Measurements from ENCODE around the gene WWP2.

WWP2 gene

DNA sequence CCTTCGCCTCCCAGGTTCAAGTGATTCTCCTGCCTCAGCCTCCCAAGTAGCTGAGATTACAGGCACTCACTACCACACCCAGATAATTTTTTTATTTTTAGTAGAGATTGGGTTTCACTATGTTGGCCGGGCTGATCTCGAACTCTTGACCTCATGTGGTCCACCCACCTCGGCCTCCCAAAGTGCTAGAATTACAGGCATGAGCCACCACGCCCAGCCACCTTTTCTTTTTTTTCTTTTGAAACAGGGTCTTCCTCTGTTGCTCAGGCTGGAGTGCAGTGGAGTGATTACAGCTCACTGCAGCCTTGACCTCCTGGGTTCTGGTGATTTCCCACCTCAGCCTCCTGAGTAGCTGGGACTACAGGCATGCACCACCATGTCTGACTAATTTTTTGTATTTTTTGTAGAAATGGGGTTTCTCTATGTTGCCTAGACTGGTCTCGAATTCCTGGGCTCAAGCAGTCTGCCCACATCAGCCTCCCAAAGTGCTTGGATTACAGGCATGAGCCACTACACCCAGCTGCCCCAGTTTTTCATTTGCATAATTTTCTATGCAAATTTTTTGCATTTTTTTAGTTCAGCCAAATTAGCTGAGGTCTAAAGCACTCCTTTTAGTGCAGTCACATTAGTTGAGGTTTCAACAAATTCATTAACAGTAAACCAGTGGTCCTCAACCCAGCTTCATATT is 11.3 kb downstream of the WWP2 start:
- Histone ChIP-seq H3K9me2 (replicated peaks; ENCODE audit: low read depth, low read length) (no peaks in the 10 kb centered on the region), H3K4me1 (ENCODE audit: insufficient read depth, low read length, poor library complexity, severe bottlenecking) (no peaks in the 10 kb centered on the region), H3K36me3 (ENCODE audit: insufficient read depth, low read length) (no peaks in the 10 kb centered on the region), H3K9ac (ENCODE audit: low read depth, low read length, poor library complexity, severe bottlenecking) (no peak overlapping the region), H3K9me3 (ENCODE audit: insufficient read depth, low read depth, low read length) (peaks cover 6% of the 10 kb centered on the region; the same call in 1 of the 2 replicates), H3F3A (ENCODE audit: low read depth) (no peaks in the 10 kb centered on the region), H2AFZ (ENCODE audit: low read length) (no peak overlapping the region), H4K20me1 (ENCODE audit: insufficient read depth, low read length, poor library complexity, severe bottlenecking) (no peaks in the 10 kb centered on the region), H3K4me2 (ENCODE audit: low read depth, low read length, poor library complexity, severe bottlenecking) (no peak overlapping the region), H3K4me3 (ENCODE audit: low read length, poor library complexity, severe bottlenecking) (no peak overlapping the region), H3K27me3 (ENCODE audit: insufficient read depth, low read length, poor library complexity, severe bottlenecking) (no peaks in the 10 kb centered on the region), H3K79me2 (ENCODE audit: insufficient read depth, low read length) (peaks cover 32% of the 10 kb centered on the region; the same call in 1 of the 2 replicates)
- TF ChIP-seq EZH2phosphoT487 (IDR thresholded peaks at IDR 0.05; ENCODE audit: borderline replicate concordance), result no peak
- TF ChIP-seq, protein P1, sequence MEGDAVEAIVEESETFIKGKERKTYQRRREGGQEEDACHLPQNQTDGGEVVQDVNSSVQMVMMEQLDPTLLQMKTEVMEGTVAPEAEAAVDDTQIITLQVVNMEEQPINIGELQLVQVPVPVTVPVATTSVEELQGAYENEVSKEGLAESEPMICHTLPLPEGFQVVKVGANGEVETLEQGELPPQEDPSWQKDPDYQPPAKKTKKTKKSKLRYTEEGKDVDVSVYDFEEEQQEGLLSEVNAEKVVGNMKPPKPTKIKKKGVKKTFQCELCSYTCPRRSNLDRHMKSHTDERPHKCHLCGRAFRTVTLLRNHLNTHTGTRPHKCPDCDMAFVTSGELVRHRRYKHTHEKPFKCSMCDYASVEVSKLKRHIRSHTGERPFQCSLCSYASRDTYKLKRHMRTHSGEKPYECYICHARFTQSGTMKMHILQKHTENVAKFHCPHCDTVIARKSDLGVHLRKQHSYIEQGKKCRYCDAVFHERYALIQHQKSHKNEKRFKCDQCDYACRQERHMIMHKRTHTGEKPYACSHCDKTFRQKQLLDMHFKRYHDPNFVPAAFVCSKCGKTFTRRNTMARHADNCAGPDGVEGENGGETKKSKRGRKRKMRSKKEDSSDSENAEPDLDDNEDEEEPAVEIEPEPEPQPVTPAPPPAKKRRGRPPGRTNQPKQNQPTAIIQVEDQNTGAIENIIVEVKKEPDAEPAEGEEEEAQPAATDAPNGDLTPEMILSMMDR (conservative IDR thresholded peaks at IDR 0.05; ENCODE audit: low read length), result no peak

DNA sequence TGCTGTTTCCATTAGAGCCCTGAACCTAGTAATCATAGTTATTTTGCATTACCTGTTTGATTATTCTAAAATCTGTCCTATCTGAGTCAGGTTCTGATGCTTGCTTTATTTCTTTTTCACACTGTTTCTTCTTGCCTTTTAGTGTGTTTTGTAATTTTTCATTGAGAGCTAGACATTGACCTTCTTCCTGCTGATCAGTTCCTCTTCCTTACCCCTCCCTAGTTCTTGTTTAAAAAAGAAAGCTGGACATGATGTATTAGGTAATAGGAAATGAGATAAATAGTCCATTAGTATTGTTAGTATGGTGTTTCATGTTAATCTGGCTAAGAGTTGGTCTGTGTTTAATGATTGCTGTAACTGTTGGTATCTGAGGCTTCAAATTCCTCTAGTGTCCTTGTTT is 13.4 kb downstream of the WWP2 start:
- no peak for TF ChIP-seq EZH2phosphoT487 (IDR thresholded peaks at IDR 0.05; ENCODE audit: borderline replicate concordance)
- TF ChIP-seq, protein P1 (conservative IDR thresholded peaks at IDR 0.05; ENCODE audit: low read length), result no peak
- no peaks in the 10 kb centered on the region for H3K36me3 ChIP-seq (ENCODE audit: insufficient read depth, low read length)
- H3F3A ChIP-seq (ENCODE audit: low read depth), result no peaks in the 10 kb centered on the region
- H4K20me1 ChIP-seq (ENCODE audit: insufficient read depth, low read length, poor library complexity, severe bottlenecking), result no peaks in the 10 kb centered on the region
- H3K27me3 ChIP-seq (ENCODE audit: insufficient read depth, low read length, poor library complexity, severe bottlenecking), result no peaks in the 10 kb centered on the region
- H3K9me3 ChIP-seq (ENCODE audit: insufficient read depth, low read depth, low read length), result peaks cover 6% of the 10 kb centered on the region; the same call in 1 of the 2 replicates
- peaks cover 21% of the 10 kb centered on the region; the same call in 1 of the 2 replicates for H3K79me2 ChIP-seq (ENCODE audit: insufficient read depth, low read length)
- no peaks in the 10 kb centered on the region for H3K9me2 ChIP-seq (replicated peaks; ENCODE audit: low read depth, low read length)
- no peaks in the 10 kb centered on the region for H3K4me1 ChIP-seq (ENCODE audit: insufficient read depth, low read length, poor library complexity, severe bottlenecking)
- H3K4me3 ChIP-seq (ENCODE audit: low read length, poor library complexity, severe bottlenecking), result no peak overlapping the region
- no peak overlapping the region for H2AFZ ChIP-seq (ENCODE audit: low read length)
- no peak overlapping the region for H3K4me2 ChIP-seq (ENCODE audit: low read depth, low read length, poor library complexity, severe bottlenecking)
- no peak overlapping the region for H3K9ac ChIP-seq (ENCODE audit: low read depth, low read length, poor library complexity, severe bottlenecking)

DNA sequence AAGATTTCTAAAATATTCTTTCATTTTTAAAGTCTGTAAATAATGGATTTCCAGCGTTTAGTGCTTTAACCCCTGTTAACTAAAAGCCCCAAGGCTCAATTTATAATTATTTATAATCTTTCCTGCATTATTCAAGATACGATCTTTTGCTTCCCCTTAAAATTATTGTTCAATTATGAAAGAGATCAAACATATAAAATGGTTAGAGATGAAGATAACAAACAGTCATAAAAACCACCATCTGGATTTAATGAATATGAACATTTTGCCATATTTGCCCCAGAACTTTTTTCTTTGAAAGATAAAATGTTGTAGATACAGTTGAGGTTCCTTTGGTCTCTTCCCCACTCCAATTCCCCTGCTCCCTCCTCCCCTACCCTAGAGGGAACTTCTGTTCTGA is 17.6 kb downstream of the WWP2 start:
- H3F3A ChIP-seq (ENCODE audit: low read depth), result no peaks in the 10 kb centered on the region
- no peak overlapping the region for H3K4me3 ChIP-seq (ENCODE audit: low read length, poor library complexity, severe bottlenecking)
- no peaks in the 10 kb centered on the region for H3K36me3 ChIP-seq (ENCODE audit: insufficient read depth, low read length)
- H3K9me3 ChIP-seq (ENCODE audit: insufficient read depth, low read depth, low read length), result peaks cover 6% of the 10 kb centered on the region; the same call in 1 of the 2 replicates
- no peak overlapping the region for H2AFZ ChIP-seq (ENCODE audit: low read length)
- H3K79me2 ChIP-seq (ENCODE audit: insufficient read depth, low read length), result peaks cover 7% of the 10 kb centered on the region; the same call in 1 of the 2 replicates
- H3K27me3 ChIP-seq (ENCODE audit: insufficient read depth, low read length, poor library complexity, severe bottlenecking), result no peaks in the 10 kb centered on the region
- no peaks in the 10 kb centered on the region for H4K20me1 ChIP-seq (ENCODE audit: insufficient read depth, low read length, poor library complexity, severe bottlenecking)
- no peaks in the 10 kb centered on the region for H3K4me1 ChIP-seq (ENCODE audit: insufficient read depth, low read length, poor library complexity, severe bottlenecking)
- H3K9me2 ChIP-seq (replicated peaks; ENCODE audit: low read depth, low read length), result no peaks in the 10 kb centered on the region
- no peak overlapping the region for H3K4me2 ChIP-seq (ENCODE audit: low read depth, low read length, poor library complexity, severe bottlenecking)
- no peak overlapping the region for H3K9ac ChIP-seq (ENCODE audit: low read depth, low read length, poor library complexity, severe bottlenecking)
- no peak for TF ChIP-seq EZH2phosphoT487 (IDR thresholded peaks at IDR 0.05; ENCODE audit: borderline replicate concordance)
- TF ChIP-seq, protein P1 (conservative IDR thresholded peaks at IDR 0.05; ENCODE audit: low read length), result no peak
